Mesothelial cell of epicardium (in vitro differentiated cells): ENCODE data around the gene RNH1. TPM values are rescaled to one million over a fixed set of nuclear protein-coding genes. Genes with fewer than 3 reads are reported as not detected.
A peak's percentile ranks its signal among the peaks of the same experiment; 100 is the strongest.

Source experiments
- DNase-seq, 2 experiments: peaks; one replicate each; pipeline ENCODE4 v3.0.0; 2021; ENCODE audit warnings: low spot score in 2 of 2; ENCODE audit not compliant: unreplicated experiment in 2 of 2
- H3K27ac Mint-ChIP-seq: 2 replicates; pipeline ENCODE4 v1.8.0; 2021; ENCODE audit warnings: mixed read lengths
- H3K27me3 Mint-ChIP-seq: 2 replicates; pipeline ENCODE4 v1.8.0; 2021; ENCODE audit warnings: low read depth, mixed read lengths
- H3K36me3 Mint-ChIP-seq: 2 replicates; pipeline ENCODE4 v1.8.0; 2021; ENCODE audit warnings: mixed read lengths
- H3K4me1 Mint-ChIP-seq: 2 replicates; pipeline ENCODE4 v1.8.0; 2021; ENCODE audit warnings: mixed read lengths
- H3K4me3 Mint-ChIP-seq: 2 replicates; pipeline ENCODE4 v1.8.0; 2021; ENCODE audit warnings: mild to moderate bottlenecking, moderate library complexity, mixed read lengths
- H3K9me3 Mint-ChIP-seq: 2 replicates; pipeline ENCODE4 v1.8.0; 2021; ENCODE audit warnings: mixed read lengths
- CTCF ChIP-seq: fragments of 200-600 bp; sonication (generic); IDR thresholded peaks from one replicate; pipeline ENCODE4 v1.5.0; 2021; ENCODE audit warnings: antibody characterized with exemption; ENCODE audit not compliant: unreplicated experiment
- total RNA-seq: library from RNA; stranded (reverse); gene quantifications from 3 replicates; pipeline ENCODE4 v1.2.1, GENCODE V29; 2021

RNH1 gene
- total RNA-seq, 1 donor from 2014 or later, result 81.7 TPM

GRCh38 chr11:452916-453527 is 54.0 kb downstream of the RNH1 start:
- TF ChIP-seq CTCF, result no peak
- H3K27me3 Mint-ChIP-seq, result no peaks in the 10 kb centered on the region
- peaks cover 5% of the 10 kb centered on the region for H3K36me3 Mint-ChIP-seq
- peaks cover 19% of the 10 kb centered on the region for H3K4me1 Mint-ChIP-seq
- H3K9me3 Mint-ChIP-seq, result no peaks in the 10 kb centered on the region
- peak overlapping the region; percentile 17 for H3K4me3 Mint-ChIP-seq
- DNase-seq, result no peak
- H3K27ac Mint-ChIP-seq, result no peak overlapping the region

GRCh38 chr11:452203-452744 is 54.8 kb downstream of the RNH1 start:
- TF ChIP-seq CTCF, result no peak
- Mint-ChIP-seq H3K36me3 (peaks cover 3% of the 10 kb centered on the region), H3K4me3 (peak overlapping the region; percentile 91), H3K9me3 (no peaks in the 10 kb centered on the region), H3K27ac (no peak overlapping the region), H3K27me3 (no peaks in the 10 kb centered on the region), H3K4me1 (peaks cover 19% of the 10 kb centered on the region)
- no peak for DNase-seq

GRCh38 chr11:451738-452137 is 55.3 kb downstream of the RNH1 start:
- peaks cover 21% of the 10 kb centered on the region for H3K4me1 Mint-ChIP-seq
- H3K27me3 Mint-ChIP-seq, result no peaks in the 10 kb centered on the region
- H3K27ac Mint-ChIP-seq, result peak overlapping the region; percentile 92
- TF ChIP-seq CTCF, result no peak
- DNase-seq, result no peak
- H3K4me3 Mint-ChIP-seq, result peak overlapping the region; percentile 91
- H3K36me3 Mint-ChIP-seq, result peaks cover 3% of the 10 kb centered on the region
- H3K9me3 Mint-ChIP-seq, result no peaks in the 10 kb centered on the region

- H3K4me1 Mint-ChIP-seq, result peaks cover 27% of the 10 kb centered on the region
- no peaks in the 10 kb centered on the region for H3K27me3 Mint-ChIP-seq
- H3K36me3 Mint-ChIP-seq, result peaks cover 3% of the 10 kb centered on the region
- TF ChIP-seq CTCF, result no peak
- H3K27ac Mint-ChIP-seq, result peak overlapping the region; percentile 92
- no peaks in the 10 kb centered on the region for H3K9me3 Mint-ChIP-seq
- H3K4me3 Mint-ChIP-seq, result peak overlapping the region; percentile 91
- peak in 1 of 2 experiments; percentile 72 for DNase-seq
These were observed 56.1 kb downstream of the RNH1 start for GRCh38 chr11:450809-451451.

GRCh38 chr11:449889-450808 is 56.9 kb downstream of the RNH1 start, which contains the start of gene PTDSS2:
Gene PTDSS2, plus strand, starts transcription at chr11:450279. Its CDS starts 177 bp downstream, at chr11:450456.
- no peaks in the 10 kb centered on the region for H3K27me3 Mint-ChIP-seq
- TF ChIP-seq CTCF, result no peak
- peak within 1 kb of the TSS; percentile 92 for H3K27ac Mint-ChIP-seq
- H3K4me3 Mint-ChIP-seq, result peak within 1 kb of the TSS; percentile 91
- peaks cover 3% of the 10 kb centered on the region for H3K36me3 Mint-ChIP-seq
- peak; percentile 86 to 93 for DNase-seq
- peaks cover 30% of the 10 kb centered on the region for H3K4me1 Mint-ChIP-seq
- H3K9me3 Mint-ChIP-seq, result no peaks in the 10 kb centered on the region
